ENCODE measurements around the gene HSDL2. TPM values are rescaled to one million over a fixed set of nuclear protein-coding genes. Genes with fewer than 3 reads are reported as not detected.
"Not testable (repeated sequence)": the region's sequence is repeated elsewhere in the genome, so short reads cannot be mapped to it uniquely, and the experiment has no call there.

The HSDL2 gene
- total and polyA plus RNA-seq, 7 experiments from 2014 or later: 9.2 to 24.6 (median 15.5) TPM

- POLR2A ChIA-PET: no interaction called here
- CTCF ChIA-PET: no interaction called here
- H3K27ac Mint-ChIP-seq: peak overlapping the region in 1 of 9 donors; percentile 22
- DNase-seq (no peak), ATAC-seq (peak; percentile 78)
- H3K4me3 Mint-ChIP-seq: no peak overlapping the region
- peaks cover 0 to 8% (median 0%) of the 10 kb centered on the region in 7 donors for H3K4me1 Mint-ChIP-seq
- no peaks in the 10 kb centered on the region for H3K4me1 ChIP-seq (ENCODE audit: control insufficient read depth in 2 of 2, insufficient read depth in 2 of 2, low read length in 2 of 2)
- H3K36me3 Mint-ChIP-seq: peaks cover 0 to 65% (median 35%) of the 10 kb centered on the region in 5 donors
- no peaks in the 10 kb centered on the region for H3K27me3 Mint-ChIP-seq
- H3K27me3 ChIP-seq (ENCODE audit: control insufficient read depth in 2 of 2, insufficient read depth in 2 of 2, low read length in 2 of 2): no peaks in the 10 kb centered on the region
- H3K9me3 ChIP-seq (ENCODE audit: control insufficient read depth in 2 of 3, low read length in 3 of 3): no peaks in the 10 kb centered on the region
- no peaks in the 10 kb centered on the region for H3K9me3 Mint-ChIP-seq
- H3K27ac ChIP-seq (ENCODE audit: low read depth, low read length): no peak overlapping the region
- no peak overlapping the region for H3K4me3 ChIP-seq (ENCODE audit: low read length)
- intact Hi-C loops (cut with micrococcal nuclease): no loop called here
- peaks cover 0 to 13% (median 0%) of the 10 kb centered on the region in 3 experiments for H3K36me3 ChIP-seq (ENCODE audit: control insufficient read depth in 2 of 3, insufficient read depth in 3 of 3, low read length in 3 of 3)
These were observed 28.4 kb downstream of the HSDL2 start for GRCh38 chr9:112408275-112408674.

- Mint-ChIP-seq H3K27ac (no peak overlapping the region), H3K36me3 (peaks cover 0 to 62% (median 31%) of the 10 kb centered on the region in 5 donors), H3K9me3 (no peaks in the 10 kb centered on the region), H3K27me3 (no peaks in the 10 kb centered on the region), H3K4me1 (peaks cover 0 to 6% (median 0%) of the 10 kb centered on the region in 7 donors), H3K4me3 (no peak overlapping the region)
- Histone ChIP-seq H3K36me3 (ENCODE audit: control insufficient read depth in 2 of 3, insufficient read depth in 3 of 3, low read length in 3 of 3) (peaks cover 0 to 13% (median 0%) of the 10 kb centered on the region in 3 experiments), H3K27me3 (ENCODE audit: control insufficient read depth in 2 of 2, insufficient read depth in 2 of 2, low read length in 2 of 2) (no peaks in the 10 kb centered on the region), H3K4me1 (ENCODE audit: control insufficient read depth in 2 of 2, insufficient read depth in 2 of 2, low read length in 2 of 2) (no peaks in the 10 kb centered on the region), H3K9me3 (ENCODE audit: control insufficient read depth in 2 of 3, low read length in 3 of 3) (no peaks in the 10 kb centered on the region), H3K27ac (ENCODE audit: low read depth, low read length) (no peak overlapping the region), H3K4me3 (ENCODE audit: low read length) (no peak overlapping the region)
- DNase-seq (no peak), ATAC-seq (peak; percentile 65)
- ChIA-PET POLR2A (no interaction called here), CTCF (no interaction called here)
- intact Hi-C loops (cut with micrococcal nuclease): no loop called here
These were observed 28.9 kb downstream of the HSDL2 start for GRCh38 chr9:112408819-112409218.

- no peak overlapping the region for H3K4me3 ChIP-seq (ENCODE audit: low read length)
- ChIA-PET POLR2A (no interaction called here), CTCF (no interaction called here)
- H3K4me3 Mint-ChIP-seq: no peak overlapping the region
- intact Hi-C loops (cut with micrococcal nuclease): no loop called here
- no peak overlapping the region for H3K27ac ChIP-seq (ENCODE audit: low read depth, low read length)
- H3K27me3 ChIP-seq (ENCODE audit: control insufficient read depth in 2 of 2, insufficient read depth in 2 of 2, low read length in 2 of 2): no peaks in the 10 kb centered on the region
- no peaks in the 10 kb centered on the region for H3K4me1 ChIP-seq (ENCODE audit: control insufficient read depth in 2 of 2, insufficient read depth in 2 of 2, low read length in 2 of 2)
- H3K27me3 Mint-ChIP-seq: no peaks in the 10 kb centered on the region
- H3K9me3 Mint-ChIP-seq: no peaks in the 10 kb centered on the region
- no peaks in the 10 kb centered on the region for H3K9me3 ChIP-seq (ENCODE audit: control insufficient read depth in 2 of 3, low read length in 3 of 3)
- peaks cover 0 to 57% (median 24%) of the 10 kb centered on the region in 5 donors for H3K36me3 Mint-ChIP-seq
- no peaks in the 10 kb centered on the region for H3K4me1 Mint-ChIP-seq
- DNase-seq (no peak), ATAC-seq (no peak)
- no peak overlapping the region for H3K27ac Mint-ChIP-seq
- peaks cover 0 to 13% (median 0%) of the 10 kb centered on the region in 3 experiments for H3K36me3 ChIP-seq (ENCODE audit: control insufficient read depth in 2 of 3, insufficient read depth in 3 of 3, low read length in 3 of 3)
These were observed 29.9 kb downstream of the HSDL2 start for GRCh38 chr9:112409758-112410157.

GRCh38 chr9:112411626-112412027, 31.7 kb downstream of the HSDL2 start:
- H3K36me3 Mint-ChIP-seq: peaks cover 0 to 53% (median 23%) of the 10 kb centered on the region in 5 donors
- H3K27ac Mint-ChIP-seq: no peak overlapping the region
- no peaks in the 10 kb centered on the region for H3K27me3 Mint-ChIP-seq
- peaks cover 0 to 13% (median 0%) of the 10 kb centered on the region in 3 experiments for H3K36me3 ChIP-seq (ENCODE audit: control insufficient read depth in 2 of 3, insufficient read depth in 3 of 3, low read length in 3 of 3)
- H3K9me3 ChIP-seq (ENCODE audit: control insufficient read depth in 2 of 3, low read length in 3 of 3): no peaks in the 10 kb centered on the region
- DNase-seq: no peak
- H3K27ac ChIP-seq (ENCODE audit: low read depth, low read length): no peak overlapping the region
- no peak overlapping the region for H3K4me3 ChIP-seq (ENCODE audit: low read length)
- no peaks in the 10 kb centered on the region for H3K4me1 Mint-ChIP-seq
- no peak for ATAC-seq
- H3K9me3 Mint-ChIP-seq: no peaks in the 10 kb centered on the region
- intact Hi-C loops (cut with micrococcal nuclease): no loop called here
- no peaks in the 10 kb centered on the region for H3K4me1 ChIP-seq (ENCODE audit: control insufficient read depth in 2 of 2, insufficient read depth in 2 of 2, low read length in 2 of 2)
- H3K27me3 ChIP-seq (ENCODE audit: control insufficient read depth in 2 of 2, insufficient read depth in 2 of 2, low read length in 2 of 2): no peaks in the 10 kb centered on the region
- CTCF ChIA-PET: no interaction called here
- POLR2A ChIA-PET: no interaction called here
- H3K4me3 Mint-ChIP-seq: no peak overlapping the region

- H3K9me3 ChIP-seq (ENCODE audit: control insufficient read depth in 2 of 3, low read length in 3 of 3); intact Hi-C loops (cut with micrococcal nuclease); DNase-seq; H3K36me3 ChIP-seq (ENCODE audit: control insufficient read depth in 2 of 3, insufficient read depth in 3 of 3, low read length in 3 of 3); POLR2A ChIA-PET; H3K4me3 ChIP-seq (ENCODE audit: low read length); CTCF ChIA-PET; H3K27ac ChIP-seq (ENCODE audit: low read depth, low read length); H3K27ac Mint-ChIP-seq; H3K27me3 ChIP-seq (ENCODE audit: control insufficient read depth in 2 of 2, insufficient read depth in 2 of 2, low read length in 2 of 2); H3K27me3 Mint-ChIP-seq; H3K9me3 Mint-ChIP-seq; ATAC-seq; H3K4me3 Mint-ChIP-seq; H3K4me1 ChIP-seq (ENCODE audit: control insufficient read depth in 2 of 2, insufficient read depth in 2 of 2, low read length in 2 of 2); H3K4me1 Mint-ChIP-seq: not testable (repeated sequence)
- H3K36me3 Mint-ChIP-seq: peaks cover 0 to 35% (median 16%) of the 10 kb centered on the region in 5 donors
These were observed 33.8 kb downstream of the HSDL2 start for GRCh38 chr9:112413728-112414127.

- Histone ChIP-seq H3K4me1 (ENCODE audit: control insufficient read depth in 2 of 2, insufficient read depth in 2 of 2, low read length in 2 of 2) (no peaks in the 10 kb centered on the region), H3K4me3 (ENCODE audit: low read length) (no peak overlapping the region), H3K9me3 (ENCODE audit: control insufficient read depth in 2 of 3, low read length in 3 of 3) (no peaks in the 10 kb centered on the region), H3K27ac (ENCODE audit: low read depth, low read length) (no peak overlapping the region), H3K27me3 (ENCODE audit: control insufficient read depth in 2 of 2, insufficient read depth in 2 of 2, low read length in 2 of 2) (no peaks in the 10 kb centered on the region), H3K36me3 (ENCODE audit: control insufficient read depth in 2 of 3, insufficient read depth in 3 of 3, low read length in 3 of 3) (peaks cover 0 to 5% (median 0%) of the 10 kb centered on the region in 3 experiments)
- peaks cover 9 to 40% (median 18%) of the 10 kb centered on the region in 5 donors for H3K36me3 Mint-ChIP-seq
- H3K4me3 Mint-ChIP-seq: no peak overlapping the region
- no peaks in the 10 kb centered on the region for H3K9me3 Mint-ChIP-seq
- CTCF ChIA-PET: no interaction called here
- H3K27ac Mint-ChIP-seq: no peak overlapping the region
- intact Hi-C loops (cut with micrococcal nuclease): no loop called here
- DNase-seq: no peak
- POLR2A ChIA-PET: no interaction called here
- H3K27me3 Mint-ChIP-seq: no peaks in the 10 kb centered on the region
- ATAC-seq: no peak
- peaks cover 0 to 4% (median 0%) of the 10 kb centered on the region in 7 donors for H3K4me1 Mint-ChIP-seq
These were observed 40.3 kb downstream of the HSDL2 start for GRCh38 chr9:112420208-112420607.

- Mint-ChIP-seq H3K36me3 (peaks cover 9 to 35% (median 15%) of the 10 kb centered on the region in 5 donors), H3K27ac (peak overlapping the region in 1 of 9 donors; percentile 19), H3K4me3 (no peak overlapping the region), H3K9me3 (no peaks in the 10 kb centered on the region), H3K27me3 (no peaks in the 10 kb centered on the region), H3K4me1 (peaks cover 0 to 4% (median 0%) of the 10 kb centered on the region in 7 donors)
- Histone ChIP-seq H3K4me3 (ENCODE audit: low read length) (no peak overlapping the region), H3K36me3 (ENCODE audit: control insufficient read depth in 2 of 3, insufficient read depth in 3 of 3, low read length in 3 of 3) (peaks cover 0 to 5% (median 0%) of the 10 kb centered on the region in 3 experiments), H3K27me3 (ENCODE audit: control insufficient read depth in 2 of 2, insufficient read depth in 2 of 2, low read length in 2 of 2) (no peaks in the 10 kb centered on the region), H3K27ac (ENCODE audit: low read depth, low read length) (no peak overlapping the region), H3K9me3 (ENCODE audit: control insufficient read depth in 2 of 3, low read length in 3 of 3) (no peaks in the 10 kb centered on the region), H3K4me1 (ENCODE audit: control insufficient read depth in 2 of 2, insufficient read depth in 2 of 2, low read length in 2 of 2) (no peaks in the 10 kb centered on the region)
- intact Hi-C loops (cut with micrococcal nuclease): no loop called here
- ChIA-PET POLR2A (no interaction called here), CTCF (no interaction called here)
- no peak for DNase-seq
- ATAC-seq: peak; percentile 16
These were observed 41.9 kb downstream of the HSDL2 start for GRCh38 chr9:112421771-112422222.
